ENCODE data around the gene TMEM248. TPM values are rescaled to one million over a fixed set of nuclear protein-coding genes. Genes with fewer than 3 reads are reported as not detected.
A peak's percentile ranks its signal among the peaks of the same experiment; 100 is the strongest.
"Not testable (repeated sequence)": the region's sequence is repeated elsewhere in the genome, so short reads cannot be mapped to it uniquely, and the experiment has no call there.

Gene TMEM248
- total and polyA plus RNA-seq, 2 experiments from 2014 or later, result 40.2 to 73.7 TPM

GRCh38 chr7:66979013-66979412 is 58.0 kb downstream of the TMEM248 start:
- not testable (repeated sequence) for H3K4me3 Mint-ChIP-seq; H3K4me1 Mint-ChIP-seq; H3K4me3 ChIP-seq; H4K20me1 ChIP-seq (replicated peaks; ENCODE audit: insufficient read depth); H3K79me2 ChIP-seq (replicated peaks; ENCODE audit: insufficient read depth); H3K27ac ChIP-seq (ENCODE audit: low read depth); H3K9me2 ChIP-seq (ENCODE audit: insufficient read depth); H3K36me3 ChIP-seq (ENCODE audit: insufficient read depth); H3K36me3 Mint-ChIP-seq (ENCODE audit: low read depth); H3K4me1 ChIP-seq (ENCODE audit: insufficient read depth); H2AFZ ChIP-seq; H3K27ac Mint-ChIP-seq; H3K4me2 ChIP-seq; H3K27me3 Mint-ChIP-seq (ENCODE audit: insufficient read depth, low read depth, poor library complexity); DNase-seq (ENCODE audit: low spot score); ATAC-seq; H3F3A ChIP-seq (replicated peaks; ENCODE audit: low read depth); H3K27me3 ChIP-seq (ENCODE audit: insufficient read depth)
- H3K9me3 Mint-ChIP-seq, result peaks cover 19% of the 10 kb centered on the region

GRCh38 chr7:66980336-66980735 is 59.3 kb downstream of the TMEM248 start:
- peaks cover 19% of the 10 kb centered on the region for H3K9me3 Mint-ChIP-seq
- H3K27me3 Mint-ChIP-seq (ENCODE audit: insufficient read depth, low read depth, poor library complexity); H3K4me3 Mint-ChIP-seq; H3K27ac ChIP-seq (ENCODE audit: low read depth); H3K4me2 ChIP-seq; H3K36me3 Mint-ChIP-seq (ENCODE audit: low read depth); H3K4me3 ChIP-seq; H3K36me3 ChIP-seq (ENCODE audit: insufficient read depth); H3K4me1 Mint-ChIP-seq; H3K27me3 ChIP-seq (ENCODE audit: insufficient read depth); DNase-seq (ENCODE audit: low spot score); ATAC-seq; H3K9me2 ChIP-seq (ENCODE audit: insufficient read depth); H4K20me1 ChIP-seq (replicated peaks; ENCODE audit: insufficient read depth); H3F3A ChIP-seq (replicated peaks; ENCODE audit: low read depth); H3K79me2 ChIP-seq (replicated peaks; ENCODE audit: insufficient read depth); H3K27ac Mint-ChIP-seq; H3K4me1 ChIP-seq (ENCODE audit: insufficient read depth); H2AFZ ChIP-seq: not testable (repeated sequence)

GRCh38 chr7:66989552-66989951 is 68.5 kb downstream of the TMEM248 start:
- peaks cover 36% of the 10 kb centered on the region; the same call in 2 of the 3 replicates for H3K36me3 Mint-ChIP-seq (ENCODE audit: low read depth)

GRCh38 chr7:66994051-66994450 is 73.0 kb downstream of the TMEM248 start:
- H3K9me2 ChIP-seq (ENCODE audit: insufficient read depth); H3K36me3 ChIP-seq (ENCODE audit: insufficient read depth); H3K27me3 Mint-ChIP-seq (ENCODE audit: insufficient read depth, low read depth, poor library complexity); H3K4me1 ChIP-seq (ENCODE audit: insufficient read depth); H2AFZ ChIP-seq; H3K27me3 ChIP-seq (ENCODE audit: insufficient read depth); H3K27ac ChIP-seq (ENCODE audit: low read depth); H3K4me1 Mint-ChIP-seq; DNase-seq (ENCODE audit: low spot score); H4K20me1 ChIP-seq (replicated peaks; ENCODE audit: insufficient read depth); H3K9me3 Mint-ChIP-seq; ATAC-seq; H3F3A ChIP-seq (replicated peaks; ENCODE audit: low read depth): not testable (repeated sequence)
- H3K4me3 ChIP-seq, result peak overlapping the region; percentile 66
- Mint-ChIP-seq H3K4me3 (peak overlapping the region; percentile 91), H3K27ac (0 out of 2 replicates have a peak overlapping the region, but pooled peaks have one; percentile 23), H3K36me3 (ENCODE audit: low read depth) (peaks cover 30% of the 10 kb centered on the region)
- peaks cover 20% of the 10 kb centered on the region for H3K79me2 ChIP-seq (replicated peaks; ENCODE audit: insufficient read depth)
- H3K4me2 ChIP-seq, result peak overlapping the region; percentile 74

More at GRCh38 chr7:66989552-66989951, 68.5 kb downstream of the TMEM248 start:
- not testable (repeated sequence) for H3K27me3 Mint-ChIP-seq (ENCODE audit: insufficient read depth, low read depth, poor library complexity); H3K4me3 Mint-ChIP-seq; H3F3A ChIP-seq (replicated peaks; ENCODE audit: low read depth); H3K27ac Mint-ChIP-seq; H3K4me3 ChIP-seq; H3K4me1 ChIP-seq (ENCODE audit: insufficient read depth); H3K27ac ChIP-seq (ENCODE audit: low read depth); H2AFZ ChIP-seq; H3K4me2 ChIP-seq; H3K9me3 Mint-ChIP-seq; H3K36me3 ChIP-seq (ENCODE audit: insufficient read depth); H3K4me1 Mint-ChIP-seq; H4K20me1 ChIP-seq (replicated peaks; ENCODE audit: insufficient read depth); H3K79me2 ChIP-seq (replicated peaks; ENCODE audit: insufficient read depth); ATAC-seq; DNase-seq (ENCODE audit: low spot score); H3K27me3 ChIP-seq (ENCODE audit: insufficient read depth); H3K9me2 ChIP-seq (ENCODE audit: insufficient read depth)

GRCh38 chr7:66994691-66995049 is 73.6 kb downstream of the TMEM248 start:
- not testable (repeated sequence) for H3F3A ChIP-seq (replicated peaks; ENCODE audit: low read depth); H2AFZ ChIP-seq; H3K36me3 ChIP-seq (ENCODE audit: insufficient read depth); H3K27me3 Mint-ChIP-seq (ENCODE audit: insufficient read depth, low read depth, poor library complexity); H3K4me1 ChIP-seq (ENCODE audit: insufficient read depth); H3K9me3 Mint-ChIP-seq; H4K20me1 ChIP-seq (replicated peaks; ENCODE audit: insufficient read depth); H3K27me3 ChIP-seq (ENCODE audit: insufficient read depth); H3K9me2 ChIP-seq (ENCODE audit: insufficient read depth); H3K4me1 Mint-ChIP-seq
- peak; percentile 35 for ATAC-seq
- Mint-ChIP-seq H3K36me3 (ENCODE audit: low read depth) (peaks cover 34% of the 10 kb centered on the region), H3K27ac (peak overlapping the region; percentile 95), H3K4me3 (peak overlapping the region; percentile 91)
- TF ChIP-seq CREB1 (CRISPR knock-in tag; IDR thresholded peaks at IDR 0.05; ENCODE audit: low read depth) (peak; percentile 37; the same call in 1 of the 2 replicates), CTCF (conservative IDR thresholded peaks at IDR 0.05; ENCODE audit: low read depth in 2 of 2) (peak; percentile 30 to 39; a peak in 2 of 4 replicates)
- H3K4me2 ChIP-seq, result peak overlapping the region; percentile 74
- peak overlapping the region; percentile 85; the same call in 1 of the 2 replicates for H3K27ac ChIP-seq (ENCODE audit: low read depth)
- peaks cover 20% of the 10 kb centered on the region for H3K79me2 ChIP-seq (replicated peaks; ENCODE audit: insufficient read depth)
- peak; percentile 25 for DNase-seq (ENCODE audit: low spot score)
- peak overlapping the region; percentile 66 for H3K4me3 ChIP-seq
